ENCODE measurements around the gene CCNI2.

DNA sequence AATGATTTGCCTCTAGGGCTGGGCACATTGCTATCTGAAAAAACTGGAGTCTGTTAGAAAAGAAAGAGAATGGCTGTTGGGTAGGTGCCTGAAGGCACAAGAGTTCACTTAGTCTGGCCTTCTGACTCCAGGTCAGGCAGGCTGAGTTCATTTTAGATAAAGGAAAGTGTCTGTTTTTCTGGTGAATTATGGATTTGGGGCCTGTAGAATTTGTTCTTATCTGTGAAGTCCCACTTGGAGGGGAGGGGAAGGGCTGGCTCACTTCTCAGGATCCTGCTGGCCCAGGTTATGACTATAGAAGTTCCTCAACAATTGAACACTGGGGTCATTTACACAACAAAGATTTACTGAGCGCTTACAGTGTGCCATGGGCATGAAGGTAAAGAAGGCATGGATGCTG is 41.3 kb downstream of the CCNI2 start:
- TF ChIP-seq, protein P1, sequence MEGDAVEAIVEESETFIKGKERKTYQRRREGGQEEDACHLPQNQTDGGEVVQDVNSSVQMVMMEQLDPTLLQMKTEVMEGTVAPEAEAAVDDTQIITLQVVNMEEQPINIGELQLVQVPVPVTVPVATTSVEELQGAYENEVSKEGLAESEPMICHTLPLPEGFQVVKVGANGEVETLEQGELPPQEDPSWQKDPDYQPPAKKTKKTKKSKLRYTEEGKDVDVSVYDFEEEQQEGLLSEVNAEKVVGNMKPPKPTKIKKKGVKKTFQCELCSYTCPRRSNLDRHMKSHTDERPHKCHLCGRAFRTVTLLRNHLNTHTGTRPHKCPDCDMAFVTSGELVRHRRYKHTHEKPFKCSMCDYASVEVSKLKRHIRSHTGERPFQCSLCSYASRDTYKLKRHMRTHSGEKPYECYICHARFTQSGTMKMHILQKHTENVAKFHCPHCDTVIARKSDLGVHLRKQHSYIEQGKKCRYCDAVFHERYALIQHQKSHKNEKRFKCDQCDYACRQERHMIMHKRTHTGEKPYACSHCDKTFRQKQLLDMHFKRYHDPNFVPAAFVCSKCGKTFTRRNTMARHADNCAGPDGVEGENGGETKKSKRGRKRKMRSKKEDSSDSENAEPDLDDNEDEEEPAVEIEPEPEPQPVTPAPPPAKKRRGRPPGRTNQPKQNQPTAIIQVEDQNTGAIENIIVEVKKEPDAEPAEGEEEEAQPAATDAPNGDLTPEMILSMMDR (IDR thresholded peaks at IDR 0.05) = no peak
- TF ChIP-seq POLR2AphosphoS5 (IDR thresholded peaks at IDR 0.05) = no peak
